Globus pallidus (tissue), 1 donor: Measurements from ENCODE around the gene TPRN.

Experiments used
- DNase-seq: peaks from one replicate; pipeline ENCODE4 v3.0.0-alpha.2; 2015; ENCODE audit warnings: low spot score

TPRN gene

DNA sequence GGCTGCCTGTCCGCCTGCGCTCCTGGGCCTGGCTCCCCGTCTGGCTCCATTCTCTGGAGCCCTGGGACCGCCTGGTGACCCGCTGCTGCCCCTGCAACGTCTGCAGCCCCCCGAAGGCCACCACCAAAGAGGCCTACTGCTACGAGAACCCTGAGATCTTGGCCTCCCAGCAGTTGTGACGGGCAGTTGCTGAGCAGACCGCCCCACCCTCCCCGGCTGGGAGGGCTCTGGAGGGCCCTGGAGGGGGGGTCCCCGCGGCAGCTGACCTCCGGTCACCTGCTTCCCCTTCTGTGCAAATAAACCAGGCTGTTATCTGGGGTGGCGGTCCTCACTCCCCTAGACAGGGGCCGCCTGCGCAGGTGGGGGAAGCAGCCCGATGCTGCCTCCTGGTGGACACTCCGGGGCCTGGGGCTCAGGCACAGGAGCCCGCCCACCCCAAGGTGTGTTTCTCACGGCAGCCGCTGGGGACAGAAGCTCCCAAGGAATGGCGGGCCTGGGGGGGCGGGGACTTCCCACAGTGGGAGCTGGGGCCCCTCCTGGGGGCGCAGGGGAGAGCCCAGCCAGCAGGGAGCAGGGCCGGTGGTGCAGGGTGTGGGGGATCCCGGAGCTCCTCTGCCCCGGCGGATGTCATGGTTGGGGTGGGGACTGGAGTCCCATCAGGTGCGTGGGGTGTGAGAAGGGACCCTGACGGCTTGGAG is 35.8 kb upstream of the TPRN start:
- peak; percentile 72 for DNase-seq

GRCh38 chr9:137235424-137236237 is 35.1 kb upstream of the TPRN start:
- no peak for DNase-seq

DNA sequence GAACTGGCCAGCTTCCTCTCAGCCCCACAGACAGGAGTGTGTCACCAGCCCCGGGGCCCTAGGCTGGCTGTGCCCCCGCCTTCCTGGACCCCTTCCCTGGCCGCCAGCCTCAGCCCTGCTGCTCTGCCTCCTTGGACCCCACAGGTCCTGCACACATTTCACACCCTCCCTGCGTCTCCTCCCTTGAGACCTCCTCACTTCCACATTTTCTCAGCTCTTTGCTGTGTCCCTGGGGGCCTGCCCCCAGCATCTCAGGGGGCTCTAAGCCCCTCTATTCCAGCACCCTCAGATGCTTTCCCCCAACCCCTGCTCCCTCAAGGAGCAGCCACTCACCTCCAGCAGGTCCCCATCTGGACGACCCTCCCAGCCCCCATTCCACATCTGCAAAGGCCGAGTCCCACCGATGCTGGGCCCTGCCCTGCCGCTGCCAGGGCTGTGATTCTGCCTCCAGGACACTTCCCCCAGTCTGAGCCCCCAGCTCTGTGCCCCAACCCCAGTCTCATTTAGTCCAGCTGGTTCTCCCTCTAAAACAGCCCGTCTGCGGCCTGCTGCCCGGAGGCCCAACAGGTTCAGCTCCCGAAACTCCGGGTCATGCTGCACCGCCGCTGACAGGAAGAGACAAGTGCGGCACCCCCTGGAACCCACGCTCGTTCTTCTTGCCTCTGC is 34.4 kb upstream of the TPRN start:
- DNase-seq, result no peak

DNA sequence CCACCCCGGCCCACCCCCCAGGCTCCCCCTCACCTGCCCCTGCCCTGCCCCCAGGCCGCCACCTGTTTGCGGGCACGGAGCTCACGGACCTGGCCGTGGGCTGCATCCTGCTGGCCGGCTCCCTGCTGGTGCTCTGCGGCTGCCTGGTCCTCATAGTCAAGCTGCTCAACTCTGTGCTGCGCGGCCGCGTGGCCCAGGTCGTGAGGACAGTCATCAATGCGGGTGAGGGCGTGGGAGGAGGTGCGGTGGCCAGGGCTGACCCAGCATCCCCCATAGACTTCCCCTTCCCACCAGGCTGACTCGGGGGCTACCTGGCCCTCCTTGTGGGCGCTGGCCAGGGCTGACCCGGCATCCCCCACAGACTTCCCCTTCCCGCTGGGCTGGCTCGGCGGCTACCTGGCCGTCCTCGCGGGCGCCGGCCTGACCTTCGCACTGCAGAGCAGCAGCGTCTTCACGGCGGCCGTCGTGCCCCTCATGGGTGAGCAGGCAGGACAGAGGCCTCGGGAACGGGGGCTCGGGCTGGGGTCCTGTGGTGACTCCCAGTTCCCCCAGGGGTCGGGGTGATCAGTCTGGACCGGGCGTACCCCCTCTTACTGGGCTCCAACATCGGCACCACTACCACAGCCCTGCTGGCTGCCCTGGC is 33.6 kb upstream of the TPRN start:
- DNase-seq, result no peak

DNA sequence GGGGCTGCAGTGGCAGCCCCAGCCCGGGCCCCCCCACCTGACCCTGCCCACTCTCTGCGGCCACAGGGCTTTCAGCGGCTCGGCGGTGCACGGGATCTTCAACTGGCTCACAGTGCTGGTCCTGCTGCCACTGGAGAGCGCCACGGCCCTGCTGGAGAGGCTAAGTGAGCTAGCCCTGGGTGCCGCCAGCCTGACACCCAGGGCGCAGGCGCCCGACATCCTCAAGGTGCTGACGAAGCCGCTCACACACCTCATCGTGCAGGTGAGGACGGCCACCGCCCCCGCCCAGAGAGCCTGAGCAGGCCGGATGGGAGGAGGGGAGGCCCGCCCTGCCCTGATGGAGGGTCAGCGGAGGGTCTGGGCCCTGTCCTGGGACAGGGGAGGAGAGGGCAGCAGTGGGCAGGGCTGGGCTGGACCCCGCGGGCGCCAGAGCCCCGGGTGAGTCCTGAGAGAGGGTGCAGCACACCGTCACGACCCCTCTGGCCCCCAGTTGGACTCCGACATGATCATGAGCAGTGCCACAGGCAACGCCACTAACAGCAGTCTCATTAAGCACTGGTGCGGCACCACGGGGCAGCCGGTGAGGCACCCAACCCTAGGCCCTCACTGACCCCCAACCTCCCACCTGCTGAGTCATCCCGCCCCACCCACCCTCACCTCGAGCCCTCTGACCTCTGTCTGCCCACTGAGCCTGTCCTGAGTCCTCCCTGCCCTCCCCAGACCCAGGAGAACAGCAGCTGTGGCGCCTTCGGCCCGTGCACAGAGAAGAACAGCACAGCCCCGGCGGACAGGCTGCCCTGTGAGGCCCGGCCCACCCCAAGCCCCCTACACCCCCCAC is 32.8 kb upstream of the TPRN start:
- no peak for DNase-seq

- DNase-seq, result no peak
These were observed 32.0 kb upstream of the TPRN start for GRCh38 chr9:137232510-137232909.

GRCh38 chr9:137232101-137232500 is 31.6 kb upstream of the TPRN start:
- DNase-seq, result no peak

- DNase-seq, result no peak
These were observed 31.0 kb upstream of the TPRN start for GRCh38 chr9:137231372-137232039.

DNA sequence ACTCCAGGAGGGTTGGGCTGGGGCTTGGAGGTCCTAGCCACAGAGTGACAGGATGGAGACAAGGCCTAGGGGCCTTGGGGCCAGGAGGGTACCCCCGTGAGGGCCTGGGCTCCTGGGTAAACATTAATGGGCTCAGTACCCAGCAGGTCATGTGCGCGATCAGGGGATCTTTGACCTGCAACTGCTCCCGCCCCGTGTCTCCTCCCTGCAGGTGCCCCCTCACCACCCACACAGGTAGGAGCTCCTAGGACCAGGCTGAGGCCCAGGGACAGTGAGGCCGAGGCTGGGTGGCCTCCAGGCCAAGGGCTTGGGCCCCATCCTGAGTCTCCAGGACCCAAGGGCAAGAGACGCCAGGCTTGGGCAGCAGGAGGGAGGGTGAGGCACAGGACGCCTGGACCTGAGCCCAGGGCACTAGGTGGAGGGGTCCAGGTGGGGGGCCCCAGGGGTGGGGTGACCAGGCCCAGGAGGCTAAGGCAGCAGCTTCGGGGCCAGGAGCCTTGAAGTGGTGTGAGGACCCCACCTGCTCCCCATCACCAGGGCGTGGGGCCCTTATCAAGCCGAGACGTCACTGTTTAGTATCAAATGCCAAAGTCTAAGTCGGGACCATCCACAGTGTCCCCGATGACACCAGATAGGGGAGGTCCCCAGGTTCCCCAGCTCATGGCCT is 30.3 kb upstream of the TPRN start, which contains the start of gene SLC34A3:
TSS of gene SLC34A3 (plus strand) at position 197 of the 667 bp plus-strand sequence. CDS start 802 bp downstream, outside the sequence.
- DNase-seq, result no peak

GRCh38 chr9:137229903-137230704 is 29.6 kb upstream of the TPRN start:
- no peak for DNase-seq

GRCh38 chr9:137228968-137229896 is 28.7 kb upstream of the TPRN start:
- no peak for DNase-seq

GRCh38 chr9:137228506-137228967 is 28.0 kb upstream of the TPRN start:
- DNase-seq, result no peak

GRCh38 chr9:137227853-137228505 is 27.4 kb upstream of the TPRN start:
- DNase-seq, result no peak

DNA sequence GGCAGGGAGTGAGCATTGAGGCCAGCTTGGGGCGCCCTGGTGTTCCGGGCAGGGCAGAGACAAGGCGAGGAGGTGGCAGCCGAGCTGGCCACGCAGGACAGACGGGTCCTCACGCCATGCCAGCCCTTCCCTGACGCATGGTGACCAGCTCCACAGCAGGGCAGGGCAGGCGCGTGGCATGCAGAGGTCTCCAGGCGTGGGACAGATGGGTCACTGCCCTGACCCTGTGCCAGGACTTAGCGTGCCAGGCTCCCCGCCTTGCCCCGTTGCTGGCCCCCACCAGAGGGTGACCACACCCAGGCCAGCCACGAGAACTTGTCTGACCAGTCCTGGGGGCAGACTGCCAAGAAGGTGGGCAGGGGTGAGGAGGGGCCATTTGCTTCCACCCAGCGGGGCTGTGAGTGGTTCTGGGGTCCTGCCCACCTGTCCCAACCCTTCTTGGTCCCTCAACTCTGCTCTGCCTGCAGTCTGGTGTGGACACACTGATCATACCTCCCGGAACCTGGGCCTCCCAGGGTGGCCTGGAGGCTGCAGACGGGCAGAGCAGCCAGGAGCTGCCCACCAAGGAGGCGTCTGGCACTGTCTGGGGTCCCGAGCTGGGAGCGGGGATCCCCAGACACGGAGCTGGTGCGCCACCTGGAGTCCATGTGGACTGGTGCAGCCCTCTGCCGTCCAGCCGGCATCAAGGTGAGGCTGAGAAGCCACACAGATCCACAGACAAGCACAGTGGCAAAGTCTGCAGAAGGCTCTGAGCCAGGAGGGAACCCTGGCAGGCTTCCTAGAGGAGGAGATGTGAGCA is 26.7 kb upstream of the TPRN start, which contains the start of gene RNF224:
TSS of gene RNF224 (plus strand) at position 449 of the 799 bp plus-strand sequence. CDS start 834 bp downstream, outside the sequence.
- no peak for DNase-seq

- no peak for DNase-seq
These were observed 26.0 kb upstream of the TPRN start for GRCh38 chr9:137226338-137227053.
